HuH-7.5 (cell line): ENCODE data around the gene GFOD1.
"Not testable (repeated sequence)": the region's sequence is repeated elsewhere in the genome, so short reads cannot be mapped to it uniquely, and the experiment has no call there.

ENCODE experiments used
- DNase-seq: peaks from one replicate; pipeline ENCODE4 v3.0.0; 2011; ENCODE audit warnings: low spot score

The GFOD1 gene

GRCh38 chr6:13511913-13512717, 24.7 kb upstream of the GFOD1 start:
- DNase-seq: no peak

GRCh38 chr6:13511141-13511571, 23.8 kb upstream of the GFOD1 start:
- DNase-seq: not testable (repeated sequence)

GRCh38 chr6:13510433-13510832, 23.0 kb upstream of the GFOD1 start:
- not testable (repeated sequence) for DNase-seq

GRCh38 chr6:13508711-13509705, 21.6 kb upstream of the GFOD1 start:
- no peak for DNase-seq

GRCh38 chr6:13507306-13507860, 20.0 kb upstream of the GFOD1 start:
- no peak for DNase-seq

- DNase-seq: no peak
Observed at GRCh38 chr6:13505345-13505734, 17.9 kb upstream of the GFOD1 start.

GRCh38 chr6:13504611-13505344, 17.4 kb upstream of the GFOD1 start:
- DNase-seq: no peak

GRCh38 chr6:13500915-13501314, 13.5 kb upstream of the GFOD1 start:
- DNase-seq: no peak

- no peak for DNase-seq
Observed at GRCh38 chr6:13500264-13500663, 12.9 kb upstream of the GFOD1 start.

GRCh38 chr6:13496513-13497190, 9.3 kb upstream of the GFOD1 start:
- no peak for DNase-seq

GRCh38 chr6:13495818-13496217, 8.4 kb upstream of the GFOD1 start:
- no peak for DNase-seq

GRCh38 chr6:13495112-13495776, 7.8 kb upstream of the GFOD1 start:
- DNase-seq: no peak

GRCh38 chr6:13494137-13494536, 6.7 kb upstream of the GFOD1 start:
- DNase-seq: no peak

- DNase-seq: no peak
Observed at GRCh38 chr6:13493147-13493546, 5.7 kb upstream of the GFOD1 start.

GRCh38 chr6:13492357-13492756, 5.0 kb upstream of the GFOD1 start:
- DNase-seq: no peak

- DNase-seq: no peak
Observed at GRCh38 chr6:13491538-13491937, 4.1 kb upstream of the GFOD1 start.

- no peak for DNase-seq
Observed at GRCh38 chr6:13490402-13490801, 3.0 kb upstream of the GFOD1 start.

- no peak for DNase-seq
Observed at GRCh38 chr6:13488896-13489237, 1.5 kb upstream of the GFOD1 start.

- no peak for DNase-seq
Observed at GRCh38 chr6:13488015-13488895, 855 bp upstream of the GFOD1 start.

- peak; percentile 36 for DNase-seq
Observed at GRCh38 chr6:13486679-13487121, 700 bp downstream of the GFOD1 start.
